Measurements from ENCODE around the gene SNX5. TPM values are rescaled to one million over a fixed set of nuclear protein-coding genes. Genes with fewer than 3 reads are reported as not detected.

The SNX5 gene
- total and polyA plus RNA-seq, 4 experiments from 2014 or later = 81.5 to 96.5 (median 88.9) TPM

GRCh38 chr20:17931513-17931912, 37.1 kb downstream of the SNX5 start:
- ChIA-PET POLR2A (ENCODE audit: partially characterized antibody) (no interaction called here), CTCF (ENCODE audit: partially characterized antibody) (no interaction called here)
- no peak for DNase-seq

GRCh38 chr20:17928633-17929311, 39.8 kb downstream of the SNX5 start:
- peaks cover 0 to 7% (median 4%) of the 10 kb centered on the region in 8 donors for H3K9me3 Mint-ChIP-seq
- ChIA-PET CTCF (ENCODE audit: partially characterized antibody) (no interaction called here), POLR2A (ENCODE audit: partially characterized antibody) (no interaction called here)
- H3K36me3 Mint-ChIP-seq = peaks cover 0 to 4% of the 10 kb centered on the region in 2 donors
- H3K36me3 ChIP-seq (ENCODE audit: insufficient read depth, low read length) = no peaks in the 10 kb centered on the region
- H3K27ac ChIP-seq (ENCODE audit: low read depth, low read length) = no peak overlapping the region
- peaks cover 0 to 4% (median 0%) of the 10 kb centered on the region in 4 donors for H3K4me1 Mint-ChIP-seq
- no peak overlapping the region for H3K4me3 Mint-ChIP-seq
- no peak overlapping the region for H3K4me3 ChIP-seq (ENCODE audit: low read length in 2 of 2)
- DNase-seq = no peak
- H3K9me3 ChIP-seq (ENCODE audit: control insufficient read depth in 1 of 2, low read length in 2 of 2) = no peaks in the 10 kb centered on the region
- H3K27me3 ChIP-seq (ENCODE audit: insufficient read depth, low read length) = no peaks in the 10 kb centered on the region
- intact Hi-C loops (cut with micrococcal nuclease) = no loop called here
- no peak overlapping the region for H3K27ac Mint-ChIP-seq
- H3K4me1 ChIP-seq (ENCODE audit: insufficient read depth, low read length) = no peaks in the 10 kb centered on the region
- H3K27me3 Mint-ChIP-seq = peaks cover 1 to 5% of the 10 kb centered on the region in 2 donors

More at GRCh38 chr20:17931513-17931912, 37.1 kb downstream of the SNX5 start:
- Histone ChIP-seq H3K36me3 (ENCODE audit: insufficient read depth, low read length) (no peaks in the 10 kb centered on the region), H3K9me3 (ENCODE audit: control insufficient read depth in 1 of 2, low read length in 2 of 2) (no peaks in the 10 kb centered on the region), H3K4me1 (ENCODE audit: insufficient read depth, low read length) (no peaks in the 10 kb centered on the region), H3K27me3 (ENCODE audit: insufficient read depth, low read length) (no peaks in the 10 kb centered on the region), H3K4me3 (ENCODE audit: low read length in 2 of 2) (no peak overlapping the region), H3K27ac (ENCODE audit: low read depth, low read length) (no peak overlapping the region)
- peaks cover 0 to 7% (median 4%) of the 10 kb centered on the region in 8 donors for H3K9me3 Mint-ChIP-seq
- H3K4me3 Mint-ChIP-seq = no peak overlapping the region
- H3K27ac Mint-ChIP-seq = no peak overlapping the region
- H3K27me3 Mint-ChIP-seq = peaks cover 0 to 5% of the 10 kb centered on the region in 2 donors
- intact Hi-C loops (cut with micrococcal nuclease) = no loop called here
- peaks cover 0 to 4% (median 0%) of the 10 kb centered on the region in 4 donors for H3K4me1 Mint-ChIP-seq
- H3K36me3 Mint-ChIP-seq = peaks cover 0 to 4% of the 10 kb centered on the region in 2 donors

DNA sequence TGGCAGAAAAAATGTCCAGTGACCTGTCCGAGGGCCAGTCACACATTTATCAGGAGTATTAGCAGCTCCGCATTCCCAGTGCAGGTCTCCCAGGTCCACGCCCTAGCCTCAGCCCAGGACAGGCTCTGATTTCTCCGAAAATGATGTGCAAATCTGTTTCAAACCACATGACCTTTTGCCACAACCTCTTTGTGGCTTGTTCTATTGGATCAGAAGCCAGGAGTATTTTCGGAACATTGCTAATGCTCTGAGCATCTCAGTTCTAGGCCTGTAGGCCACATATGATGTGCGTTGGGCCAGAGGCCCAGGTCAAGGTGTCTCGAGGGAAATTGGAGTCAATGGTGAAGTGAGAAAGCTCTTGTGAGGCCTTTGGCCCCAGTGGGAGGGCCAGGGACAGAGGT, 40.4 kb downstream of the SNX5 start:
- CTCF ChIA-PET (ENCODE audit: partially characterized antibody) = no interaction called here
- Histone ChIP-seq H3K4me1 (ENCODE audit: insufficient read depth, low read length) (no peaks in the 10 kb centered on the region), H3K27ac (ENCODE audit: low read depth, low read length) (no peak overlapping the region), H3K27me3 (ENCODE audit: insufficient read depth, low read length) (no peaks in the 10 kb centered on the region), H3K9me3 (ENCODE audit: control insufficient read depth in 1 of 2, low read length in 2 of 2) (no peaks in the 10 kb centered on the region), H3K36me3 (ENCODE audit: insufficient read depth, low read length) (no peaks in the 10 kb centered on the region), H3K4me3 (ENCODE audit: low read length in 2 of 2) (no peak overlapping the region)
- Mint-ChIP-seq H3K4me1 (peaks cover 0 to 4% (median 0%) of the 10 kb centered on the region in 4 donors), H3K36me3 (peaks cover 0 to 4% of the 10 kb centered on the region in 2 donors), H3K27ac (no peak overlapping the region), H3K27me3 (peaks cover 3 to 5% of the 10 kb centered on the region in 2 donors), H3K9me3 (peaks cover 0 to 7% (median 4%) of the 10 kb centered on the region in 8 donors), H3K4me3 (no peak overlapping the region)
- DNase-seq = no peak
- intact Hi-C loops (cut with micrococcal nuclease) = no loop called here
- POLR2A ChIA-PET (ENCODE audit: partially characterized antibody) = no interaction called here

DNA sequence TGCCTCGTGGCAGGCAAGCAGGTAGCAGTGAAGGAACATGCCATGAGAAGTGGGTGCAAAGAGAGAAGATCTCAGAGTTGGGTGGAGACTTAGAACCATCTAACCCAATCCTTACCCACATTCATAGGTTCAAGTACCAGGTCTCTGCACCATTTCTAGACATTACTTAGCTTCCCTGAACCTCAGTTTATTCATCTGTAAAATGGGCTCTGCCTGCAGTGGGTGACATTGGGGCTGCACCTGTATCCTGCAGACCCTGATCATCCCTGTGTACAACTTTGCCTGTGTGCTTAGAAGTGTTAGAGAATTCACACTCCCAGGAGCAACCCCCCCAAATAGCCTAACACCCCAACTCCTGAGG, 42.7 kb downstream of the SNX5 start:
- Mint-ChIP-seq H3K9me3 (peaks cover 0 to 3% (median 0%) of the 10 kb centered on the region in 8 donors), H3K27ac (no peak overlapping the region), H3K4me1 (peaks cover 0 to 4% (median 0%) of the 10 kb centered on the region in 4 donors), H3K27me3 (peaks cover 3% of the 10 kb centered on the region in 2 donors), H3K36me3 (no peaks in the 10 kb centered on the region), H3K4me3 (no peak overlapping the region)
- intact Hi-C loops (cut with micrococcal nuclease) = no loop called here
- Histone ChIP-seq H3K36me3 (ENCODE audit: insufficient read depth, low read length) (no peaks in the 10 kb centered on the region), H3K27me3 (ENCODE audit: insufficient read depth, low read length) (no peaks in the 10 kb centered on the region), H3K9me3 (ENCODE audit: control insufficient read depth in 1 of 2, low read length in 2 of 2) (no peaks in the 10 kb centered on the region), H3K27ac (ENCODE audit: low read depth, low read length) (no peak overlapping the region), H3K4me3 (ENCODE audit: low read length in 2 of 2) (no peak overlapping the region), H3K4me1 (ENCODE audit: insufficient read depth, low read length) (no peaks in the 10 kb centered on the region)
- POLR2A ChIA-PET (ENCODE audit: partially characterized antibody) = no interaction called here
- CTCF ChIA-PET (ENCODE audit: partially characterized antibody) = interaction anchor here (1.3 kb wide), 1 partner anchor 13 kb away, joined by 9 read pairs; no protein-coding TSS in a partner anchor
- no peak for DNase-seq

DNA sequence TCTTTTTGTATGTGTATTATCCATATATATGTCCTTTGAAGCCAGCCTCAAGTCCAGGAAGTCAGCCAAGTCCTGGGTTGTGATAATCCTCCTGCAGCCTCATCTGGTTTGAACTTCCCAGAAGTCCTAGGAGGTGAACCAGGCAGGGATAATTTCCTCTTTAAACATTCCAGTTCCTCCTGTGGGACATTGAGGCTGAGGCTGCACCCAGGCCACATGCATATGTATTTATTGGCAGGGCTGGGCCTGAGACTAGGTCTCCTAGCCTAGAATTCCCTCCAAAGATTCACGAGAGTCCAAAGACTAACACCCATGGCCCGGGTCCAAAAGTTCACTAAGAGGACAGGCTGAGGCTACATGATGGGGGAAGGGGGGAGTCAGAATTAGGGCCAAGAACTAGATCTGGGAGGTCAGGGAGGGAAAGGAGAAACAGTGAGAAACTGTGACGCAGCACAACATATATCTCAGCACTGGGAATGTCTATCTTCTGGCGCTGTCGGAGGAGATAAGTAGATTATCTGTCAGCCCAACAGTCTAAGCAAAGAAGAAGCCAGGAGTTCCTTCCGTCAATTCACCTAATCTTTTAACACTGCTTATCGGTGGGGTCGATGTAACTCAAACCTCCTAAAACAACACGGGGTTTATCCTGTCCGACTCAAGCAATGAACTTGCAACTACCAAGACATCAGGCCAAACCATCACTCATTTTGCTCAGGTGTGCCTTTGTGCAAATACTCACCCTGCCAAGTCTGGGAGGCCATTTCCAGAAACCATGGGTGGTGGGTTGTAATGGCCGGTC, 43.3 kb downstream of the SNX5 start:
- POLR2A ChIA-PET (ENCODE audit: partially characterized antibody) = no interaction called here
- intact Hi-C loops (cut with micrococcal nuclease) = no loop called here
- no peaks in the 10 kb centered on the region for H3K9me3 ChIP-seq (ENCODE audit: control insufficient read depth in 1 of 2, low read length in 2 of 2)
- no peak overlapping the region for H3K4me3 ChIP-seq (ENCODE audit: low read length in 2 of 2)
- Mint-ChIP-seq H3K4me3 (no peak overlapping the region), H3K36me3 (no peaks in the 10 kb centered on the region), H3K27me3 (peaks cover 3% of the 10 kb centered on the region in 2 donors), H3K4me1 (peaks cover 0 to 4% (median 0%) of the 10 kb centered on the region in 4 donors), H3K9me3 (peaks cover 0 to 2% (median 0%) of the 10 kb centered on the region in 8 donors), H3K27ac (peak overlapping the region in 1 of 7 donors; percentile 30)
- CTCF ChIA-PET (ENCODE audit: partially characterized antibody) = no interaction called here
- DNase-seq = no peak
- H3K4me1 ChIP-seq (ENCODE audit: insufficient read depth, low read length) = no peaks in the 10 kb centered on the region
- H3K36me3 ChIP-seq (ENCODE audit: insufficient read depth, low read length) = no peaks in the 10 kb centered on the region
- no peaks in the 10 kb centered on the region for H3K27me3 ChIP-seq (ENCODE audit: insufficient read depth, low read length)
- H3K27ac ChIP-seq (ENCODE audit: low read depth, low read length) = no peak overlapping the region

- Histone ChIP-seq H3K36me3 (ENCODE audit: insufficient read depth, low read length) (no peaks in the 10 kb centered on the region), H3K9me3 (ENCODE audit: control insufficient read depth in 1 of 2, low read length in 2 of 2) (no peaks in the 10 kb centered on the region), H3K27ac (ENCODE audit: low read depth, low read length) (no peak overlapping the region), H3K4me3 (ENCODE audit: low read length in 2 of 2) (no peak overlapping the region), H3K4me1 (ENCODE audit: insufficient read depth, low read length) (no peaks in the 10 kb centered on the region), H3K27me3 (ENCODE audit: insufficient read depth, low read length) (no peaks in the 10 kb centered on the region)
- no peaks in the 10 kb centered on the region for H3K4me1 Mint-ChIP-seq
- POLR2A ChIA-PET (ENCODE audit: partially characterized antibody) = no interaction called here
- intact Hi-C loops (cut with micrococcal nuclease) = no loop called here
- H3K36me3 Mint-ChIP-seq = no peaks in the 10 kb centered on the region
- H3K27ac Mint-ChIP-seq = peak overlapping the region in 1 of 7 donors; percentile 7
- H3K4me3 Mint-ChIP-seq = no peak overlapping the region
- DNase-seq = no peak
- no peaks in the 10 kb centered on the region for H3K9me3 Mint-ChIP-seq
- peaks cover 3% of the 10 kb centered on the region in 2 donors for H3K27me3 Mint-ChIP-seq
- CTCF ChIA-PET (ENCODE audit: partially characterized antibody) = no interaction called here
Measured at GRCh38 chr20:17921774-17922173, 46.8 kb downstream of the SNX5 start.

DNA sequence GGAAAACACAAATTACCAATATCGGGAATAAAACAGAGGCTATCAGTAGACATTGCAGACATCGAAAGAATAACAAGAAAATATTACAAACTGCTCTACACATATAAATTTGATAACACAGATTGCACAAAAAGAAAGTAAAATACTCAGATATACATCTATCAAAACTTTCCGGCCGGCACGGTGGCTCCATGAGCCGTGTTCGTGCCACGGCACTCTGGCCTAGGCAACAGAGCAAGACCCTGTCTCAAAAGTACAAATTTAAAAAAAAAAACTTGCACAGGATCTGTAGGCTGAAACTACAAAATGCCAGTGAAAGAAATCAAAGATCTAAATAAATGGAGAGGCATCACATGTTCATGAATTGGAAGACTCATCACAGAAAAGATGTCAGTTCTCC, 49.4 kb downstream of the SNX5 start:
- Mint-ChIP-seq H3K4me1 (no peaks in the 10 kb centered on the region), H3K9me3 (no peaks in the 10 kb centered on the region), H3K27ac (no peak overlapping the region), H3K4me3 (no peak overlapping the region), H3K27me3 (peaks cover 8% of the 10 kb centered on the region in 2 donors), H3K36me3 (no peaks in the 10 kb centered on the region)
- POLR2A ChIA-PET (ENCODE audit: partially characterized antibody) = no interaction called here
- Histone ChIP-seq H3K36me3 (ENCODE audit: insufficient read depth, low read length) (no peaks in the 10 kb centered on the region), H3K4me3 (ENCODE audit: low read length in 2 of 2) (no peak overlapping the region), H3K27me3 (ENCODE audit: insufficient read depth, low read length) (no peaks in the 10 kb centered on the region), H3K9me3 (ENCODE audit: control insufficient read depth in 1 of 2, low read length in 2 of 2) (no peaks in the 10 kb centered on the region), H3K27ac (ENCODE audit: low read depth, low read length) (no peak overlapping the region), H3K4me1 (ENCODE audit: insufficient read depth, low read length) (no peaks in the 10 kb centered on the region)
- CTCF ChIA-PET (ENCODE audit: partially characterized antibody) = no interaction called here
- no peak for DNase-seq
- intact Hi-C loops (cut with micrococcal nuclease) = no loop called here

All from CD4-positive, alpha-beta memory T cell (primary cell).